Right lobe of liver (tissue), 6 donors: Measurements from ENCODE around the gene NFATC3. TPM values are rescaled to one million over a fixed set of nuclear protein-coding genes. Genes with fewer than 3 reads are reported as not detected.
A peak's percentile ranks its signal among the peaks of the same experiment; 100 is the strongest.

ENCODE experiments used
- ATAC-seq, 4 donors: fragments of 200-7000 bp; cut with Tn5 transposase; one replicate each; pipeline ENCODE4 v1.9.1; 2020; ENCODE audit warnings: mild to moderate bottlenecking in 4 of 4, moderate library complexity in 4 of 4
- DNase-seq, 3 donors: peaks; one replicate each; pipeline ENCODE4 v3.0.0-alpha.2; 2020
- H3K27ac ChIP-seq, 3 donors: fragments of 200-600 bp; one replicate each; pipeline ENCODE4 v1.8.0; 2022
- H3K27me3 ChIP-seq, 2 donors: fragments of 200-600 bp; one replicate each; pipeline ENCODE4 v1.8.0; 2022
- H3K36me3 ChIP-seq, 4 donors: fragments of 200-600 bp; sonication (generic) in 1 of 4; one replicate each; pipeline versions ENCODE4 v1.5.1 to v1.8.0; 2017 to 2022; ENCODE audit warnings: control low read depth in 1 of 4
- H3K4me1 ChIP-seq, 4 donors: fragments of 200-600 bp; sonication (generic) in 1 of 4; one replicate each; pipeline versions ENCODE4 v1.5.1 to v1.8.0; 2017 to 2022; ENCODE audit warnings: control low read depth in 1 of 4
- H3K4me3 ChIP-seq, 3 donors: fragments of 200-600 bp; one replicate each; pipeline ENCODE4 v1.8.0; 2022
- H3K9me3 ChIP-seq, 4 donors: fragments of 200-600 bp; sonication (generic) in 1 of 4; one replicate each; pipeline versions ENCODE4 v1.5.1 to v1.8.0; 2017 to 2022; ENCODE audit warnings: control low read depth in 1 of 4
- POLR2A ChIP-seq: fragments of 450-650 bp; IDR thresholded peaks from one replicate; pipeline ENCODE4 v1.6.1; 2017; ENCODE audit warnings: antibody characterized with exemption, mild to moderate bottlenecking
- WGBS: methylation state at CpG from one replicate; pipeline ENCODE4 v1.1.6; 2018; ENCODE audit warnings: low coverage, low lambda C conversion rate; ENCODE audit not compliant: insufficient coverage; ENCODE audit errors: missing lambda C conversion rate; 5-methylcytosine and 5-hydroxymethylcytosine counted together
- intact Hi-C, 2 donors: fragments of 100-400 bp; cut with DNase I; formaldehyde crosslinking; loops; one replicate each; pipeline versions ENCODE4 v1.11.2 to v1.14.1; 2022
- total RNA-seq, 6 experiments: library from RNA; depleted of rRNA in 2 of 6; stranded (reverse); fragments of >200 nt in 2 of 6; fragmentation: NEBNext Ultra II Directional in 3 of 6; extraction: Animal tissue kit (Norgen Biotek cat#: 25700) in 3 of 6; gene quantifications; one replicate each; pipeline versions ENCODE4 v1.1.0 to v1.2.4, GENCODE V29; 2016 to 2023
- TF ChIP-seq, protein P1 (sequence below), 4 donors: fragments of 200-600 bp in 3 of 4; fragments of 450-650 bp in 1 of 4; IDR thresholded peaks; one replicate each; pipeline versions ENCODE4 v1.5.1 to v1.8.0; 2016 to 2022; ENCODE audit warnings: antibody characterized with exemption in 4 of 4, mild to moderate bottlenecking in 2 of 4
- donor health status: DM: no; HTN: yes; CAD: no.
- donor health status: DM: no; HTN: no; CAD: no.
- donor health status: DM: no; HTN: no; CAD: no.
- donor health status: DM: no; HTN: yes; CAD: no.
- donor health status: DM: no; HTN: yes; CAD: no.

The NFATC3 gene
- total RNA-seq, 6 experiments from 2014 or later: 19.9 to 30.1 (median 25.1) TPM

DNA sequence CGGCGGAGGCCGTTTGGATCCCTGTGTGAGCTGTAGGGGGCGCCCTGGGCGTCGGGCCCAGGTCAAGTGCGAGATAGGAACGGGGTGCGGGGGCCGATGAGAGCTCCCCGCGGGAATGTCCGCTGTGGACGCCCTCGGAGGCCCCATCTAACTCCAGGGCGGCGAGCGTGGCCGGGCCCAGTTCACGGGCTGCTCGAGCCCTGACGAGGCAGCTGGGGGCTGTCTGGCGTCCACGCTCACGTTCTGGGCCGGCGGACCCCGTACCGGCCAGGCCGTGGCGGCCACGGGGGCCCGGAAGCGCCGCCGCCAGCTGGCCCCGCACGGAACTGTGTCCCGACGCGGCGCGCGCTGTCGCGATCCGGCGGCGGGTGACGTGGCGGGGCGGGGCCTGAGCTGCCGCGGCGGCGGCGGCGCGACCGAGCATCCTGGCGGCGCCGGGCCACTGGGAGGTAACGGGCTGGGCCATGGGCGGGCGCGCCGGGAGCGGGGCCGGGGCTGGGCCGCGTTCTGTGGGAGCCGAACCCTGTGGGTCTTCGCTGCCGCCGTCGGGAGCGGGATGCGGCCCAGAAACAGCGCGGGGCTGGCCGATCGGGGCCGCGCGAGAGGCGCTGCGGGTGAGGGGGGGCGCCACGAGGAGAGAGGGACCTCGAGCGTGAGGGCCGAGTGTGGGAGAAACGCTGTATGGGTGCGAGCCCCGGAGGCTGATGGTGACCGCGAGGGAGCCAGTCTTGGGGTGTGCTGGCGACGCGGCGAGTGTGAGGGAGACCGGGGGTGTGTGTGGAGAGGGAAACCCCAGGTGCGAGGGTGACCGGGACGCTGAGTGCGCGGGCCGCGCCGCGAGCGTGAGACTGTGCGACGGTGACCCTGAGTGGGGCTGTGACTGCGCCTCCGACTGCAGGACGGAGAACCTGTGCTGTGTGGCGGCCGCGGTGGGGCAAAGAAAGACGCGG lies 179.2 kb downstream of the NFATC3 start, which contains the start of gene SLC7A6:
Gene SLC7A6 (plus strand): TSS at position 399 of the 950 bp plus-strand sequence. CDS start 10,201 bp downstream, outside the sequence.
- Histone ChIP-seq H3K4me1 (peaks cover 0 to 18% (median 0%) of the 10 kb centered on the region in 4 donors), H3K27me3 (no peaks in the 10 kb centered on the region), H3K9me3 (no peaks in the 10 kb centered on the region), H3K27ac (peak within 1 kb of the TSS; percentile 67 to 80 (median 69)), H3K4me3 (peak within 1 kb of the TSS; percentile 69 to 85 (median 83)), H3K36me3 (peaks cover 0 to 14% (median 0%) of the 10 kb centered on the region in 4 donors)
- WGBS: 0% methylated on average over 3 of the region's 123 CpGs
- intact Hi-C loops: no loop called here
- peak; percentile 75 to 89 (median 80) for ATAC-seq
- peak; percentile 75 to 86 (median 78) for DNase-seq
- TF ChIP-seq, protein P1, sequence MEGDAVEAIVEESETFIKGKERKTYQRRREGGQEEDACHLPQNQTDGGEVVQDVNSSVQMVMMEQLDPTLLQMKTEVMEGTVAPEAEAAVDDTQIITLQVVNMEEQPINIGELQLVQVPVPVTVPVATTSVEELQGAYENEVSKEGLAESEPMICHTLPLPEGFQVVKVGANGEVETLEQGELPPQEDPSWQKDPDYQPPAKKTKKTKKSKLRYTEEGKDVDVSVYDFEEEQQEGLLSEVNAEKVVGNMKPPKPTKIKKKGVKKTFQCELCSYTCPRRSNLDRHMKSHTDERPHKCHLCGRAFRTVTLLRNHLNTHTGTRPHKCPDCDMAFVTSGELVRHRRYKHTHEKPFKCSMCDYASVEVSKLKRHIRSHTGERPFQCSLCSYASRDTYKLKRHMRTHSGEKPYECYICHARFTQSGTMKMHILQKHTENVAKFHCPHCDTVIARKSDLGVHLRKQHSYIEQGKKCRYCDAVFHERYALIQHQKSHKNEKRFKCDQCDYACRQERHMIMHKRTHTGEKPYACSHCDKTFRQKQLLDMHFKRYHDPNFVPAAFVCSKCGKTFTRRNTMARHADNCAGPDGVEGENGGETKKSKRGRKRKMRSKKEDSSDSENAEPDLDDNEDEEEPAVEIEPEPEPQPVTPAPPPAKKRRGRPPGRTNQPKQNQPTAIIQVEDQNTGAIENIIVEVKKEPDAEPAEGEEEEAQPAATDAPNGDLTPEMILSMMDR (IDR thresholded peaks at IDR 0.05): peak; percentile 55 to 72 (median 63)
- peak; percentile 70 for TF ChIP-seq POLR2A

DNA sequence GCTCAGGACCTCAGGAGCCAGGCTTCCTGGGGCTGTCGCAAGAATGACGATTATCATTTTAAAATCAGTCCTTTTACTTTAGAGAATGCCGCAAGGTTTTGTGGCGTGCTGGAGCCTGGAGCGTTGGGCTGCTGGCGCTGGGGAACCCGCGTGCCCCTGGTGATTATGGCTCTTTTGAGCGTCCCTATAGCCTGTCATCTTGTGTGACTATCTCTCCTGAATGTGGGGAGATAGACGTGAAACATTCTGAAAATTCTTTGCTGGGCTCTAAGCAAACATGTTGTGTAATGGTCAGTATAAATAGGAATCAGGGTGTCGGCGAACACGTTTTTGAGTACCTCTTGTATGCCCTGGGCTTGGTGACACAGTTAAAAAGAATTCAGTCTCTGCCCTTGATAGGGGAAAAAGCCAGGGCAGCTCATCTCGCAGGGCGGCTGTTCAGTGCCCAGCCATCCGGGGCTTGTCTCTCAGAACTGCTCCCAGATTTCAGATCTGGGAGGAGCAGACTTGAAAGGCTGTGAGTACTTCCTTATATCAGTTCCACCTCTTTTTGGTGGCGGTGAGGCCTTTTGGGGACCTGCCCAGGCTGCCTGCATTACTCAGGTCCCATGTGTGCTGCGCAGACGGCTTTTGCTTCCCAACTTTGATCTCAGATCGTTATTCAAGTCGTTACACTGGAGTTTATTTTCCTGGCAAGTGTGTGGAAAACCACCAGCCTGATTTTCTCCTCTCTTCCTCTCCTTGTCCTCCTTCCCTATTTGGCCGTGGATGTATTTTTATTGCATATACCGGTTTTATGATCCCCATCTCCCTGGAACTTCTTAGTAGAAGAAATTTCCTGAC lies 180.1 kb downstream of the NFATC3 start:
- intact Hi-C loops: no loop called here
- TF ChIP-seq POLR2A: peak; percentile 34
- TF ChIP-seq, protein P1 (IDR thresholded peaks at IDR 0.05): no peak
- no peaks in the 10 kb centered on the region for H3K27me3 ChIP-seq
- no peak for DNase-seq
- H3K9me3 ChIP-seq: no peaks in the 10 kb centered on the region
- peak overlapping the region; percentile 40 to 80 (median 67) for H3K27ac ChIP-seq
- peak; percentile 28 to 73 (median 38) for ATAC-seq
- H3K4me3 ChIP-seq: peak overlapping the region; percentile 69 to 85 (median 83)
- peaks cover 0 to 18% (median 0%) of the 10 kb centered on the region in 4 donors for H3K4me1 ChIP-seq
- WGBS: 15% methylated on average over 14 of the region's 23 CpGs
- H3K36me3 ChIP-seq: peaks cover 0 to 5% (median 0%) of the 10 kb centered on the region in 4 donors

DNA sequence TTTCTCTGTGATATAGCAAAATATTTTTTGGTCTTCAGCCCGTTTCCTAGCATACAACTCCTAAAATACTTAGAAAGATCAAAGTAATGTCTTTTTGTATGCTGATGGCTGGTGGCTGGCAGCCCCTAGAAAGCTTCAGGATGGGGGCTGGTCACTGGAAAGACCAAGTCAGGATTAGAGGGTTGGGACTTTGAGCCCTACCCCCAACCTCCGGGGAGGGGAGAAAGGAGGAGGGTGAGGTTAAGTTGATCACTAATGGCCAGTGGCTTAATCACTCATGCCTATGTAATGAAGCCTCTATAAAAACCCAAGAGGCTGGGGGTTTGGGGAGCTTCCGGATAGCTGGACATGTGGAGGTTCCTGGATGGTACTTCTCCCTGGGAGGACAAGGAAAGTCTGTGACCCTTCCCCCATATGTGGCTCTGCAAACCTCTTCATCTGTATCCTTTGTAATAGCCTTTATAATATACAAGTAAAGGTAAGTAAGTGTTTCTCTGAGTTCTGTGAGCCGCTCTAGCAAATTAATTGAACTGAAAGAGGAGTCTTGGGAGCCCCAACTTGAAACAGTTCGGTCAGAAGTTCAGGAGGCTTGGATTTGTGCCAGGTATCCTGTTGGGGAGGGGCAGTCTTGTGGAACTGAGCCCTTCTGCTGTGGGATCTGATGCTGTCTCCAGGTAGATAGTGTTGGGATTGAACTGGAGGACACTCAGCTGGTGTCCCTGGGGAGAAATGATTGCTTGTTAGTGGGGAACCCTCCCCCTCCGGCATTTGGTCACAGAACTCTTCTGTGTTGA lies 182.6 kb downstream of the NFATC3 start:
- Histone ChIP-seq H3K4me3 (no peak overlapping the region), H3K36me3 (no peaks in the 10 kb centered on the region), H3K4me1 (peaks cover 0 to 18% (median 0%) of the 10 kb centered on the region in 4 donors), H3K9me3 (no peaks in the 10 kb centered on the region), H3K27me3 (no peaks in the 10 kb centered on the region), H3K27ac (no peak overlapping the region)
- no peak for ATAC-seq
- 57% methylated on average over 5 of the region's 6 CpGs for WGBS
- TF ChIP-seq POLR2A: no peak
- TF ChIP-seq, protein P1 (IDR thresholded peaks at IDR 0.05): no peak
- DNase-seq: no peak
- intact Hi-C loops: no loop called here

DNA sequence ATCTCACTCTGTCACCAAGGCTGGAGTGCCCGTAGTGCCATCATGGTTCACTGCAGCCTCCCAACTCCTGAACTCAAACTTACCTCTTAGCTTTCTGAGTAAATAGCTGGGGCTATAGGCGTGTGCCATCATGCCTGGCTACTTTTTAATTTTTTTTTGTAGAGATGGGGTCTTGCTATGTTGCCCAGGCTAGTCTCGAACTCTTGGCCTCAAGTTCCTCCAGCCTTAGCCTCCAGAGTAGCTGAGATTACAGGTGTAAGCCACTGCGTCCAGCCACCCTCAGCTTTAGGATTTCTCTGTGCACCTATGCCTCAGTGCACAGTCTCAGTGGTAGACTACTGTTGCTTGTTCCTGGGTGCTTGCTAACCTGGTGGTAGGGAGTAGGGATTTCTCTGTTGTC lies 184.6 kb downstream of the NFATC3 start:
- TF ChIP-seq POLR2A: no peak
- TF ChIP-seq, protein P1 (IDR thresholded peaks at IDR 0.05): no peak
- no peaks in the 10 kb centered on the region for H3K27me3 ChIP-seq
- H3K4me3 ChIP-seq: no peak overlapping the region
- H3K36me3 ChIP-seq: no peaks in the 10 kb centered on the region
- no peaks in the 10 kb centered on the region for H3K9me3 ChIP-seq
- DNase-seq (no peak), ATAC-seq (no peak)
- 75% methylated on average over 3 of the region's 4 CpGs for WGBS
- H3K4me1 ChIP-seq: peaks cover 0 to 10% (median 0%) of the 10 kb centered on the region in 4 donors
- H3K27ac ChIP-seq: no peak overlapping the region
- intact Hi-C loops: no loop called here
